ENCODE measurements around the gene DPP8.
A peak's percentile ranks its signal among the peaks of the same experiment; 100 is the strongest.

Gene DPP8

GRCh38 chr15:65421360-65422215 lies 95.9 kb downstream of the DPP8 start (continued):
- TF ChIP-seq ZNF24 (tag by site-specific recombination; IDR thresholded peaks at IDR 0.05): no peak
- TF ChIP-seq ZXDB (tag by site-specific recombination; IDR thresholded peaks at IDR 0.05): no peak
- TF ChIP-seq PRDM6 (tag by site-specific recombination; IDR thresholded peaks at IDR 0.05): no peak
- no peak for TF ChIP-seq ZNF175 (tag by site-specific recombination; IDR thresholded peaks at IDR 0.05)
- no peak for TF ChIP-seq ZNF670 (tag by site-specific recombination; IDR thresholded peaks at IDR 0.05; ENCODE audit: low read depth)
- TF ChIP-seq ZNF488 (tag by site-specific recombination; IDR thresholded peaks at IDR 0.05): no peak
- no peak for TF ChIP-seq ZNF785 (tag by site-specific recombination; IDR thresholded peaks at IDR 0.05)
- TF ChIP-seq KLF8 (tag by site-specific recombination; IDR thresholded peaks at IDR 0.05): no peak
- no peak for TF ChIP-seq ZBTB26 (tag by site-specific recombination; optimal IDR thresholded peaks at IDR 0.05)
- no peak for TF ChIP-seq ZNF529 (tag by site-specific recombination; IDR thresholded peaks at IDR 0.05; ENCODE audit: insufficient replicate concordance)
- no peak for TF ChIP-seq ZNF426 (tag by site-specific recombination; IDR thresholded peaks at IDR 0.05)
- no peak for TF ChIP-seq ZNF621 (tag by site-specific recombination; IDR thresholded peaks at IDR 0.05)
- no peak for TF ChIP-seq ZNF211 (tag by site-specific recombination; IDR thresholded peaks at IDR 0.05; ENCODE audit: low read depth)
- TF ChIP-seq TSHZ1 (tag by site-specific recombination; IDR thresholded peaks at IDR 0.05; ENCODE audit: borderline replicate concordance): peak; percentile 44; the same call in 1 of the 2 replicates
- TF ChIP-seq ZNF433 (tag by site-specific recombination; IDR thresholded peaks at IDR 0.05; ENCODE audit: low read depth): no peak
- TF ChIP-seq ZNF274 (IDR thresholded peaks at IDR 0.05; ENCODE audit: low read length): no peak
- no peak for TF ChIP-seq ZNF274 (tag by site-specific recombination; IDR thresholded peaks at IDR 0.05; ENCODE audit: borderline replicate concordance)
- TF ChIP-seq ZNF837 (tag by site-specific recombination; IDR thresholded peaks at IDR 0.05): no peak
- no peak for TF ChIP-seq ZNF792 (tag by site-specific recombination; IDR thresholded peaks at IDR 0.05)
- peak; percentile 90 for TF ChIP-seq ZNF341 (tag by site-specific recombination; IDR thresholded peaks at IDR 0.05; ENCODE audit: low read depth)
- TF ChIP-seq HOXC10 (CRISPR knock-in tag; IDR thresholded peaks at IDR 0.05): no peak
- peak; percentile 48; the same call in 1 of the 2 replicates for TF ChIP-seq ZNF610 (tag by site-specific recombination; IDR thresholded peaks at IDR 0.05; ENCODE audit: borderline replicate concordance)
- TF ChIP-seq ZNF132 (tag by site-specific recombination; IDR thresholded peaks at IDR 0.05; ENCODE audit: borderline replicate concordance): no peak
- no peak for TF ChIP-seq PRDM2 (tag by site-specific recombination; IDR thresholded peaks at IDR 0.05; ENCODE audit: borderline replicate concordance)
- no peak for TF ChIP-seq ZNF645 (tag by site-specific recombination; IDR thresholded peaks at IDR 0.05)
